ENCODE results near the gene PFKL.

DNA sequence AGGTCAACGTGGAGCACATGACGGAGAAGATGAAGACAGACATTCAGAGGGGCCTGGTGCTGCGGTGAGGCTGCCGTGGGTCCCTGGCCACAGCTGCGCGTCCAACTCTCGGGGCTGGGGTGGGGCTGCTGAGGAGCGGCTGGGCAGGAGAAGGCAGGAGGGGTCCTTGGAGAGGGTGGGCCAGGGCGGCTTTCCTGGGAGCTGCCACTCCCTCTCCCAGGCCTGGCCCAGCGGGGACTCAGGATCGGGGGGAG, 24.9 kb downstream of the PFKL start:
- TF ChIP-seq POLR2A (IDR thresholded peaks at IDR 0.05; ENCODE audit: low read length) (no peak), GATA1 (IDR thresholded peaks at IDR 0.05; ENCODE audit: low read depth, low read length) (no peak)

Data from erythroblast (primary cell).